ENCODE measurements around the gene EMILIN1.

EMILIN1 gene

DNA sequence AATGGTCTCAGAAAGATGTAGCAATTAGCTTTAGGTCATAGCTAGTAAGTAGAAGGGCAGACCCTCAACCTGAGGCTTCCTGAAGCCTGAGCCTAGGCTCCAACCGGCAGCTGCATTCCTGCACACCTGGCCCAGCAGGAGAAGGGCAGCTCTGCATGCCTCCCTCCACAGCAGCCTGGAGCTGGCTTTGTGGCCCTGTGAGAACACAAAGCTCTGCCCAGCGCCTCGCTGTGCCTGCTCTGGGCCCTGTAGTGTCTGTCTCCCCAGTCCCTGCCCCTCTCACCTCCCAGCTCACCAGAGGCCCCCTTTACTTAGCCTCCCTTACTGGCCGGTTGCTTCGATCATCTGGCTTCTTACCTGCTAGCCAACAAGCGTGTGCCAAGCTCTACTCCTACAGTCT is 39.0 kb upstream of the EMILIN1 start:
- H3K4me3 ChIP-seq (ENCODE audit: low read depth, low read length), result no peak overlapping the region
- no peak for DNase-seq (ENCODE audit: low read depth)
- TF ChIP-seq, protein P1, sequence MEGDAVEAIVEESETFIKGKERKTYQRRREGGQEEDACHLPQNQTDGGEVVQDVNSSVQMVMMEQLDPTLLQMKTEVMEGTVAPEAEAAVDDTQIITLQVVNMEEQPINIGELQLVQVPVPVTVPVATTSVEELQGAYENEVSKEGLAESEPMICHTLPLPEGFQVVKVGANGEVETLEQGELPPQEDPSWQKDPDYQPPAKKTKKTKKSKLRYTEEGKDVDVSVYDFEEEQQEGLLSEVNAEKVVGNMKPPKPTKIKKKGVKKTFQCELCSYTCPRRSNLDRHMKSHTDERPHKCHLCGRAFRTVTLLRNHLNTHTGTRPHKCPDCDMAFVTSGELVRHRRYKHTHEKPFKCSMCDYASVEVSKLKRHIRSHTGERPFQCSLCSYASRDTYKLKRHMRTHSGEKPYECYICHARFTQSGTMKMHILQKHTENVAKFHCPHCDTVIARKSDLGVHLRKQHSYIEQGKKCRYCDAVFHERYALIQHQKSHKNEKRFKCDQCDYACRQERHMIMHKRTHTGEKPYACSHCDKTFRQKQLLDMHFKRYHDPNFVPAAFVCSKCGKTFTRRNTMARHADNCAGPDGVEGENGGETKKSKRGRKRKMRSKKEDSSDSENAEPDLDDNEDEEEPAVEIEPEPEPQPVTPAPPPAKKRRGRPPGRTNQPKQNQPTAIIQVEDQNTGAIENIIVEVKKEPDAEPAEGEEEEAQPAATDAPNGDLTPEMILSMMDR (IDR thresholded peaks at IDR 0.05; ENCODE audit: control insufficient read depth, extremely low read depth, insufficient read depth), result no peak

DNA sequence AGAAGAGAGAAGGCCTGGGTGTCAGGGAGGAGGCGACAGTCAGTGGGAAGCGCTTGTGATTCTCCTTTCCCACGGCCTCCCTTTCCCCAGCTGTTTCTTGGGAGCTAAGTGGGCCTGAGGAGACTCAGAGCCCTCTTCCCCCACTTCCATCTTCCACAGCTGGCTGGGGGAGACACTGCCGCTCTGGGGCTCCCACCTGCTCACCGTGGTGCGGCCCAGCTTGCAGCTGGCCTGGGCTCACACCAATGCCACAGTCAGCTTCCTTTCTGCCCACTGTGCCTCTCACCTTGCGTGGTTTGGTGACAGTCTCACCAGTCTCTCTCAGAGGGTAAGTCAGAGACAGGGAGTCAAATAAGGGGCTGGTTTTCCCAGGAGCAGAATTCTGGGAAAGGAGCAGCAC is 38.5 kb upstream of the EMILIN1 start:
- H3K4me3 ChIP-seq (ENCODE audit: low read depth, low read length), result no peak overlapping the region
- TF ChIP-seq, protein P1 (IDR thresholded peaks at IDR 0.05; ENCODE audit: control insufficient read depth, extremely low read depth, insufficient read depth), result no peak
- DNase-seq (ENCODE audit: low read depth), result no peak

DNA sequence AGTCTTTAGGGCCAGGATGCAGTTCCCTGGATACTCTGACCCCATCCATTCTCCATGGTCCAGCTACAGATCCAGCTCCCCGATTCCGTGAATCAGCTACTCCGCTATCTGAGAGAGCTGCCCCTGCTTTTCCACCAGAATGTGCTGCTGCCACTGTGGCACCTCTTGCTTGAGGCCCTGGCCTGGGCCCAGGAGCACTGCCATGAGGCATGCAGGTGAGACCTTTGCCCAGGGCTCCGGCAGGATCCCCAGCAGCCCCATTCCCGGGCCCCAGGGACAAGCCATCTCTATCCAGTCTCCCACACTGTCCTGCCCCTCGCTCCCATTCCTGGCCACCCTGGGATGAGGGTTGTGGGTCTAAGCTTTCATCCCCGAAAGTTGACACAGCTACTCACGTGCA is 38.1 kb upstream of the EMILIN1 start:
- DNase-seq (ENCODE audit: low read depth), result no peak

DNA sequence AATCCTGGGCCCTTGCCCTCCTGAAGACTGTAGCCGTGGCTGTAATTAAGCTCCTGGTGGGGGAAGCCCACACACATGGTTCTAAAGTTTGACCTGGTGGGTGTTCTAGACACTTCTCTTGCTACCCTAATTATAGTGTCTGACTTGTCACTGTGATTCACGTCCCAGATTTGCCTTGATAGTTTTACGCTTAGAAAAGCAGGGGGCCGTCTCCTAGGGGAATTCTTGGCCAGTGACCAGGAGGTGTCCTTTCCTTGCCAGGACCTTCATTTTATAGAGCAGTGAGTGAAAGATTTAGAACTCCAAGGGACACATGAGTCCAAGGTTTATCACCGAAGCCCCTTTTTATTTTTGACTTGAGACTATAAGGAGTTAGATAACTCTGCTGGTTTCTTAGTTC is 36.7 kb upstream of the EMILIN1 start:
- DNase-seq (ENCODE audit: low read depth), result no peak
- H3K4me3 ChIP-seq (ENCODE audit: low read depth, low read length), result no peak overlapping the region

More for the DNA sequence above, 38.1 kb upstream of the EMILIN1 start:
- TF ChIP-seq, protein P1 (IDR thresholded peaks at IDR 0.05; ENCODE audit: control insufficient read depth, extremely low read depth, insufficient read depth), result no peak
- H3K4me3 ChIP-seq (ENCODE audit: low read depth, low read length), result no peak overlapping the region

DNA sequence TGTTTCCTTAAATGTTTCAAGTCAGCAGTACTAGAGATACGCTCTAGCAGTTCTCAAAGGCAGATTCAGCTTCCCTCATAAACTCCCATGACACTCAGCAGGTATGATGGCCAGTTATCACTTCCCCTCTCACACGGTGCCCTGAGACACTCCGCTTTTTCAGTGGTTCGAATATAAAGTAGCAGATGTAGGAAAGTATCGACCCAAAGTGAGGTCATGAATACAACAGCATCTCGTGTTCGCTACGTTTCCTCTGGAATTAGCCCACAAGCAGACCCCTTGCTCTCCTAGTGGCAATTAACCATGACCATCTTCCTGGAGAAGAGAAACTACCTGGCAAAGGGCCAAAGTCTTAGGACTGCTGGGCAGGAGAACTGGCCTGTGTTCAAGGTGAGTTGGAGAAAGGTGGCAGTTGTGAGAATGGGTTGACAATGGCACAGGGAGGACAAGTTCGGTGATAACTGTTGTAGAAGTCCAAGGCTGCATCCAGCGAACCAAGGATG is 36.2 kb upstream of the EMILIN1 start:
- no peak for DNase-seq (ENCODE audit: low read depth)
- no peak overlapping the region for H3K4me3 ChIP-seq (ENCODE audit: low read depth, low read length)
- TF ChIP-seq, protein P1 (IDR thresholded peaks at IDR 0.05; ENCODE audit: control insufficient read depth, extremely low read depth, insufficient read depth), result no peak

More for the DNA sequence above, 36.7 kb upstream of the EMILIN1 start:
- TF ChIP-seq, protein P1 (IDR thresholded peaks at IDR 0.05; ENCODE audit: control insufficient read depth, extremely low read depth, insufficient read depth), result no peak

DNA sequence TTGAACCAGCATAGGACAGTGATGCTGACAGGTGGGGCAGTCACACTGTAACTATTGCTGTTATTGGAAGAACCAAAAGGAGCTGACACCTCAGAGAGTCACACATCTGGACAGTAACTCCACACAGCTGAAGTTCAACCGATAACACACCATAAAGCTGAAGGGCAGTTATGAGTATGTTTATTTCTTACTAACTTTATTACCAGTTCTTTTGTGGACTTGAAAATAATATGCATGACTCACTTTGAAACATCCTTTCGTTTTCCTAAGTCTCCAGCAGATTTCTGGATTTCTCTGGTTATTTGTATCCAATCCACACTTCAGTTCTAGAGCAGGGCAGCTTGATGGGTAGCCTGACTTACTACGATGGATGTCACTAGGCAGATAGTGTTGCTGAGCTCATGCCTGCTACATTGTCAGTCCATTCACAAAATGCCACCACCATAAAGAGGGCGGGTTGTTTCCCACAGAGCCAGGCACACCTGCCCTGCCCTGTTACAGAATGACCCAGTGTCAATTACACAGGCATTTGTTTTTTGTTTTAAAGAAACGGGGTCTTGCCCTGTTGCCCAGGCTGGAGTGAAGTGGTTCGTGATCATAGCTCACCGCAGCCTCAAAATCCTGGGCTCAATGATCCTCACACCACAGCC is 35.3 kb upstream of the EMILIN1 start:
- TF ChIP-seq, protein P1 (IDR thresholded peaks at IDR 0.05; ENCODE audit: control insufficient read depth, extremely low read depth, insufficient read depth), result no peak
- no peak for DNase-seq (ENCODE audit: low read depth)
- no peak overlapping the region for H3K4me3 ChIP-seq (ENCODE audit: low read depth, low read length)

All from LNCaP clone FGC (cell line).